NCI-H69 (cell line): ENCODE measurements around the gene PIGU.

Experiments
- DNase-seq: peaks from one replicate; lab custom pipeline; 2025; lab: John Stamatoyannopoulos, UW

PIGU gene

DNA sequence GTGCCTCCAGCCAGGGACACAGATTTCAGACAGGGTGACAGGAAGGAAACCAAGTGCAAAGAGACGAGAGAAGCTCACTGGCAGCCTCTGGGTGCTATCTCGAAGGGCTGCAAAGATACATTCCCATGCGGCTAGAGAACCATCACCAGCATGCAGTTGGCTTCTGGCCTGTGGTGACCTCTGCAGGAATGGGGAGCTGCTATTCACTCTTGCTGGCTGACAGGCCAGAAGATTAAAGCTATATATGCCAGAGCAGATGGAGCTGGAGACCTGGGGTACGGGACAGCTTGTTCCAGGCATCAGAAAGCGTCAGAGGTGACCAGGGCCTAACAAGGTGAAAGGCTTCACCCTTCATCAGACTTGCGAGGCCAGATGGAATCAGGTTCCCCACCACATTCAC is 98.4 kb downstream of the PIGU start:
- no peak for DNase-seq

DNA sequence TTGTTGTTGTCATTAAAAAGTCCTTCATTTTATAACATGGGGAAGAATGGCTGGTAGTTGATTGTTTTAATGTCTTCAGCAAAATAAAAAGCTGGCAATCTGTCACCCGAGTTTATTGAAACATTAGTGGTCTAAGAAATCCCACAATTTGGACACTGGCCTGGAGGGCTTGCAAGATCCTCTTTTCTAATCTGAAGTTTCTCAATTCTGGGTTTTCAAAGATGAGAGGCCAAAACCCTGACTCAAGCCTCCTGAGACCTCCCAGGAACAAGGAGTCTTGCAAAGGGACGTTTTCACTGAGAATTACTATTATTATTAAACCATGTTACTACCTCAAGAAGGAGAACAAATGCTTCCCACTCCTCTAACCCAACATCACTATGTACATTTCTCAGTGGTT is 98.9 kb downstream of the PIGU start:
- DNase-seq, result no peak

DNA sequence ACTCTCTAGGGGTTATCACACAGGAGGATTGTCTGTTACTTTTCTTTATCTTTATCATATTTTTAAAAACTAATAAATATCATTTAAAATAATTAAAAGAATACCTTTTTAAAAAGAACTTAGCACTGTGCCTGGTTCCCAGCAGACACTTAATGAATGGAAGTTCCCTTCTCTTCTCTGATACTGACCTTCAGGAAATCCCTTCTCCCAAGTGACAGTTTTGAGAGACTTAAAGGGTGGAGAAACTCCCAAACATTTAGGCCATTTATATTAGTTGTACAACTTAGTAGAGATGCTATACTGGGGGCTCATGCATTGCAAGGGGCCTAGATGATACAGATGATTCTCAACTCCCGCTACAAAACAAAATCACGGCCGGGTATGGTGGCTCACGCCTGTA is 99.8 kb downstream of the PIGU start:
- DNase-seq, result no peak

DNA sequence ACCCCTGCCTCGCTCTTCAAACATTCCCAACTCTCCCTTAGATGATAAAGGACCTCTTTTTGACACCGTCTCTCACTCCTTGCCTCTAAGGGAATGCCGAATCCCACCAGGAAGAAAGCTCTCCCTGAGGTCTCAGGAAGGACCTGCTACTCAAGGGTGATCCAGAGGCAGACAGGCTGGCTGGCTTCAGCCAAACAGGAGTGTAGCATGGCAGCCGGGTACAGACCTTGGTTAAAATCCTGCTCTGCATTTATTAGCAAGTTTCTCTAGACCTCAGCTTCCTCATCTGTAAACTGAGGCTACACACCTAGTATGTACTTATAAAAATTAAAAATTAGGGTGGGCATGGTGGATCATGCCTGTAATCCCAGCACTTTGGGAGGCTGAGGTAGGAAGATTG is 101.1 kb downstream of the PIGU start:
- DNase-seq, result no peak

DNA sequence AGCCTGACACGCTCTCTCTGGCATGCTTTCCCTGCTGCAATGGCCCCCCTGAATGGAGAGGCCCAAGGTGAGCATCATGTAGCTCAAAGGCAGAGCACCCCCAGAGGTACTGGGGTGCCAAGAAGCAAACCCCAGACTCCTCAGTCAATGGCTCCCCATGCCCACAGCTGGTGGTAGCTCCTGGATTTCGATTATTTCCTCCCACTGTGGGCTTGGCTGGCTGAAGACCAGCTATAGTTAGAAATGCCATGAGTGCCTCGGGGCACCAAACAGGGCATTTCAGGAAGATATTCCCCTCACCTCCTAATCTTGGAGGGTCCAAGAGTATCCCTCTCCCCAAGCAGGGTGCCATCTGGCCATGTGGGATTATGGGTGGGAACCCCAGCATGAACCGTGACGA is 101.6 kb downstream of the PIGU start:
- no peak for DNase-seq

DNA sequence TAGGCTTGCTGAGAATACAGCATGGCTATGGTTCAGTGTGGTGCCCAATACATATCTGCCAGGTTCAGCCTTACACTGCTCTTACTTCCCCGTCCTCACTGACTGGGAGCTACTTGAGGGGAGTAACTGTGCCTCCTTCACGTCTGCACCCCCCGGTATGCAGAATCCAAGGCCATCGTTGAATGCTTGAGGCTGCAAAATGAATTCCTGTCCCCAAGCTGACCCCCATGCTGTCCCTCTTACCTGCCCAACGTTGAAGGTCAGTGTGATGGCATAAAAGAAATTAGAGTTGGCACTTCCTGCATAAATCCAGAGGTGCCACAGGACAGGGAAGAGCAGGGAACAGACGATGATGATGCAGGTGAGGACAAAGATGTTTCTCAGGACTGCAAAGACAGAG is 102.0 kb downstream of the PIGU start:
- DNase-seq, result no peak

DNA sequence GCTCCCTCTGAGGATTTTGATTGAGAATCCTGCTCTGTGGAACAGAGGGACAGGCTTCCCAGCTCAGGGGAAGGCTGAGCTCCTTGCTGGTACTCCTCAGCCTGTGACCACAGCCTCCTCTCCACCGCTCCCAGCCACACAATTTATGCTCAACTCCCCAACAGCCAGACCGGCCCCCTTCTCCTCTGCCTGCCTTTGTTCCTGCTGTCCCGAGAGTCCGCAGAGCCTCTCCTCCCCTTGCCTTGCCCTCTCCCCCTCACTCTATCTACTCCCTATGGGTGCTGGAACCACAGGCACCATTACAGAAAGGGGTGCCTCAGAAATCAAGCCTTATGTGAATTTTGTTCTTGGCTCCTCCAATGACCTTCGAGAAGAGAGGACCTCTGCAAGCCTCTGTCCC is 102.5 kb downstream of the PIGU start:
- DNase-seq, result no peak

DNA sequence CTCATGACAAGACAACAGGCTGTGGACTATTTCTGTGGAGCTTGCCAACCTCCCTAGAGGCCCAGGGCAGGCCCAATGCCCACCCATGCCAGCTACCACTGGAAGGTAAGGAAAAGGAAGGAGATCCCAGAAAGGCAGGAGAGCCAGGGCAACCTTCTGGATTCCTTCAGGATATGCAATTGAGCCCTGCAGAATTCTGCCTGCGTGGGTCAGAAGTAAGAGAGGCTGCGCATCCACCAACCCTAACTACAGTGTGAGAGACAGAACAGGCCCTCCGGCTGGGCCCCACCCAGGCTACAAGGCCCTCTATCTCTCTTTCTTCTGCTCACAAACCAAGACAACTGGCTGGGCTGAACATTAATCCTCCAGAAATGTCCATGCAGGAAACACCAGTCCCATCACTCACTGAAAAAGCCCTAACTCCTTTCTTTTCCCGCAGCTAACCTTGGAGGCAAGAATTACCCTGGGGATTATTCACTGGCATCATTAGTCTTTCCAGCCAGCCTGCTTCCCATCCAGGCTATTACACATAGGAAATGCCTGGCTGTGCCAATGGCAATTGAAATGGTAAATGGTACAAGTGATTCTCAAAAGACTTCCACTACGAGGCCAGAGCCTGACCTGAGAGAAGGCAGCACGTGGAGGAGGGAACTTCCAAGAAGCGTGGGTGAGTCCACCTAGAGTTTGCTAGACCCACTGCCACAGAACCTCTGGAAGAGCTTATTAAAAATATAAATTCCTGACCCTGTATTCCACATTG is 103.2 kb downstream of the PIGU start:
- DNase-seq, result no peak

DNA sequence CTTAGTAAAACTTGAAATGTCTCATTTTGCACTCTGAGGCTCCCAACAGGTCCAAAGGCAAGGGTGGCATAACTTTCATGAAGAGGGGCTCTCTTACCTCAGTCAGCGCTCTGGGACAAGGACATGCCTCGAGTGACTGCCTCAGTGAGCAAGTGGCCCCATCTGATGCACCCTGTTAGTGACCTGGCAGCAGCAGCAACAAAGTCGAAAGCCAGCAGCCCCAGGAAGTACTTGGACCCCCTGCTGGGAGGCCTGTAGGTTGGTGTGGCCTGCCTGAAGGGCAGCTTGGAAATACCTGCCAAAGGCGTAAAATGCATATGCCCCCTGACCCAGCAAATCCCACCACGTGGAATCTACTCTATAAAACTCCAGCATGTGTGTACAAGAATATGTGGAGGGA is 105.1 kb downstream of the PIGU start:
- DNase-seq, result peak; percentile 10

DNA sequence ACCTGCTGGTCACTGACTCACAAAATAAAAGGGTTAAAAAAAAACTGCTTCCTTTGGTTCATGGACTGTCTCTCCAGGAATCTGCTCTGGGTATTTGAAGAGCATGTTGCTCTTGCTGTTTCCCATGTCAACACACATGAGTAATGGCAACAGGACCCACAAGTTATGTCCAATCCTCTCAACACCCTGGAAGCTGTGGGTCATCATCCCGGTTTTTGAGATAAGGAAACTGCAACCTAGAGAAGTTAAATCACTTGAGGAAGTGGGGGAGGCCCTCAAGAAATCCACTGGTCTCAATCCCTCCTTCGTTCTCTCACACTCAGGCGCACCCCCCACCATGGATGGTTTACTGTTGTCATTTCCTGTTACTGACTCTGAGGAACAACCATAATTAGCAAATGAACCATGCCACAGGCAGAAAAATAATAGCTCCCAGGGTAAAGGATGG is 106.0 kb downstream of the PIGU start:
- DNase-seq, result peak; percentile 30

DNA sequence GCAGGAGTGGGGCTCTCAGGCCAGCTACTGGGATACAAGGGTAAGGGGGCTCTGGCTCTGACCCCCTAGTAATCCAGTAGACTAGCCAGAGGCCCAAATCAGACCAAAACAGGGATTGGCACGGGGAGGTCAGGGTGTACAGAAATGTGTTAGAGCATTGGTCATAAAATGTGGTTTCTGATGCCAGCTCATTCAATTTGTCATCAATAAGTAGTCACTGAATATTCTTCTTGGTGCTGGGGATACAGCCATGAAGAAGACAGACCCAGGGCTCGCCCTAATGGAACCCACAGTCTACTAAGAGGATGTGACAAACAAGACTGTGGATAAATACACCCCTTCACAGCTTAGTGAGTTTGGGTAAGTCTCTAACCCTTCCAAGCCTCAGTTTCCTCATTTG is 107.3 kb downstream of the PIGU start:
- no peak for DNase-seq

DNA sequence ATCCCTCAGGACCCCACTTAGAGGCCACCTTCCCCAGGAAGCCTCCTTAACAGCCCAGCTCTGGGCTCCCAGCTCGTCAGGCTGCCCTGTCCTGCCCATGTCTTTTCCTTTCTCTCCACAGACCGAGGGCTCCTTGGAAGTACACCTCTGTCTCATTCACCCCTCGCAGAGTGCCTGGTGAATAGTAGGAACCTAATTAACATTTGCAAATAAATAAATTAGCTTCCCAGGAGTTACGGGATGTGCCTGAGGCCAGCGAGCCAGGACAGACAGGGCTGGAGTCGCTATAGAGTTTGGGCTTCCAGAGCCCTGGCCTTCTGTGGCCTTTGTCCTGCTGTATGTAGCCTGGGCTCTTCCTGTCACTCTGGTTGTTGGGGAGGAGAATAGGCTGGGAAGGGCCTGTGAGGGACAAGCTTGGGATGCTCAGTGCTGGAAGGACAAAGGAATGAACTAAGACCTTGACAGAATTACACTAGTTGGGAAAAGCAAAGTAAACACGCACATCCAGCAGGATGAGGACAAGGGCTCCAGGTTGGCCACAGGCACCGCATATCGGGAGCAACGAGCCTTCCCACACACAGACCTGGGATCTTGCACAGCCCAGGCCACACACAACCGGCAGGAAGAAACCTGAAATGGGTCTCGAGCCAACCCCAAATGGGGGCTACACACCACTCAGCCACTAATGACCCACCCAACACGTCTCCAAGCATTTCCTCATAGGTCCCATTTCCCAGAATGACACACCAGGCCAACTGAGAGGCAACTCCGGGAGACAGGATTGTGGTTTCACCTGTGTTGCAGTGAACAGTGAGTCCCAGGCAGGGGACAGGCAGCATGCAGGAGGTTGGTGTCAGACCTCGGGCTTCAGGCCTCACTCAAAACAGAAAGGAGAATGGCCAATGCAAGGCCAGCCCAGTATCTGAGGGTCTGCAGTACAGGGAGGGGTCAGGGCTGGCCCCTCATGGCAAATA is 108.7 kb downstream of the PIGU start:
- DNase-seq, result no peak

DNA sequence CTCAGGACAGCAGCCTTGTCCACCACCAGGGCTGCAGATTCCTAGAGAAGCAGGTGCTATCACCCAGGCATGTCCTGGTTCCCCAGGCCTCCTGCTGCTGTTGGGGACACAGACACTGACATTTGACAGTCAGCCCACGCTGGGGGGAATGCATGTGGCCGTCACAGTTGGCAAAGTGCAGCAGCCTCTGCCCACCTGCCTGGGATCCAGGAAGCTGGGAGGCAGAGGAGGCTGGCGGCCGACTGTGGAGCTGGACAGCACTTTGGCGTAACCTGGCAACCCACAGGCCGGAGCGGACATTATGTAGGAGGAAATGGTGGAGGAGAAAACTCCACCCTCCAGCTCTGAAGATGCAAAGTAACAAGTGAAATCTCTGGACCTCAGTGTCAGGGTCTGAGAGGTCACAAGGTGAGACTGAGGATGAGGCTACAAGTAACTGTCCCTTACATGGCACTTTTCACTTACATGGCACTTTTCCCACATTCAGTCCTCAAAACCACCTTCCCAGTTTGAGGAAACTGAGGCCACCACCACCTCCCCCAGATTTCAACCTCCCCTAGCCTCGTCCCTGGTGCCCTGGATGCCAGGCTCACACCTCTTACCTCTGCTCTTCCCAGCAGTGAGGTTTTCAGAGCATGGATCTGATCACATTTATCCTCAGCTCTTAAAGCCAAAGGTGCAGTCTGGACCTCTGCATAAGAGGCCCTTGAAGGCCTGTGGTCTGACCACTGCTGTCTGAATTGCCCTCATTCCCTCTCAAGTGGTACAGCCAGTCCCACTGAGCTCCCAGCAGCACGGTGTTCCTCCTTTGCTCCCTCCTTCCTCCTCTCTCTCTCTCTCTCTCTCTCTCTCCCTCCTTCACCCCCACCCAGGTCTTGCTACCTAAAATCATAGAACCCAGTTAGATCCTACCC is 109.7 kb downstream of the PIGU start:
- DNase-seq, result no peak

DNA sequence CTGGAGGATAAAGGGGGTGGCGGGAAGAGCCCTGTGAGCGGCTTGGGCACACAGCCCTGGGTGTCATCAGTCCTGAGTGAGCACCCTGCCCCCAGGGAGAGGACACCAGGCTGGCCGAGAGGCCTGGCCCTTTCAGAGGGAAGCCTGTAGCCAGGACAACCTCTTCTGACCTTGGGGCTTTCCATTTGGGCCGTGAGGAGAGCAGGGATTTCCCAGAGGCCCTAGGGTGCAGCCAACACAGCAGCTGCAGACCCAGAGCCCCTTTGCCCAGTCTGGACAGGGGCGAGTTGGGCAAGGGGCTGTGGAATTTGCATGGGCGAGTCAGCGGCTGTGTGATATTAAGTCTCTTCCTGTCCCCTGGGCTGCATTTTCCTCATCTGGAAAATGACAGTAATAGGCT is 112.1 kb downstream of the PIGU start:
- no peak for DNase-seq

DNA sequence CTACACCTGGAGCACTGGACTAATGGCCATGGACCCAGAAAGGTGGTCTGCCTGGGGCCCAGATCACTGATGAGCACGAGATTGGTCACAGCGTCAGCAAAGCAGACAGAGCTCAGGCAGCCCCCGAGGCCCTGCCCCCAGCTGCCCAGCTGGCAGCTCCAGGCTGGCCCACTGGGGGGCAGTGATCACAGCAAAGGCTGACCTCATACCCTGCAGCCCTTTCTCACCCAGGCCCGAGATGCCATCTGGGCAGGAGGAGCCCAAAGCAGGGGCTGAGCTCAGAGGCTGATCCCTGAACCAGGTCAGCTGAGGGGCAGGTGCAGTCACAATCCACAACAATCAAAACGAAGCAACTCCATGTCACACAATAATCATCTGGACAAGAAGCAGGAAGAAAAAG is 114.3 kb downstream of the PIGU start:
- peak; percentile 62 for DNase-seq

DNA sequence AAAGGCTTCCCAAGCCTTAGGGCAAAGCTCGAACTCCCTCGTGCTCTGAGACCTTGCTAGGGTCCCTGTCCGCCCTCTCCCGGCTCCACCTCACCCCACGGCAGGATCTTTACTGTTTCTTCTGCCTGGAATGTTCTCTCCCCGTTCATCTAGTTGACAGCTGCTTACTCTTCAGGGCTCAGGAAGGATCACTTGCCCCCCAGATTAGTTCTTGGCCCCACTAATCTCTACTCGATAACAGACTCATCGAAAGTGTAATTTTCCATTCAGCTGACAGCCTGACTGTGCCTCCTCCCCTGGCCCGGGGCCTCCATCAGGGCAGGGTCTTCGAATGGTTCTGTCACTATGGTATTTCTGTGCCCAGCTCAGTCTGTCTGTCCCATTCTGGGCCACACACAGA is 115.2 kb downstream of the PIGU start:
- DNase-seq, result no peak

DNA sequence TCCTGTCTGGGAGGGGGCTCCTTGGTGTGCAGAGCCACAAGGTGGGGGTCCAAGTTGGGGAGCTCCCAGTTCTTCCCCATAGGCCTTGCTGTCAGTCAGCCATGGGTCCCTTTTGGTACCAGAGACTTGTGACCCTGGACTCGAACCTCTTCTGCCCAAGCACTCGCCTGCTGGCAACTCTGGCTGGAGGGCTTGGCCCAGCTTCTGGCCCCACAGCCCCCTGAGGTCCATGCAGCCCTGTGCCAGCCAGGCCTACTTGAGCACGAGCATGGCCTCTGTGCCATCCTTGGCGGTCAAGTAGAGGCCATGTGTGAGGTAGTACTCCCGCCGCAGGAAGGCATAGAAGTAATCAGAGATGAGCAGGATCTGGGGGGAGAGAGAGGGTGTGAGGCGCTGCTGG is 116.3 kb downstream of the PIGU start:
- DNase-seq, result no peak

DNA sequence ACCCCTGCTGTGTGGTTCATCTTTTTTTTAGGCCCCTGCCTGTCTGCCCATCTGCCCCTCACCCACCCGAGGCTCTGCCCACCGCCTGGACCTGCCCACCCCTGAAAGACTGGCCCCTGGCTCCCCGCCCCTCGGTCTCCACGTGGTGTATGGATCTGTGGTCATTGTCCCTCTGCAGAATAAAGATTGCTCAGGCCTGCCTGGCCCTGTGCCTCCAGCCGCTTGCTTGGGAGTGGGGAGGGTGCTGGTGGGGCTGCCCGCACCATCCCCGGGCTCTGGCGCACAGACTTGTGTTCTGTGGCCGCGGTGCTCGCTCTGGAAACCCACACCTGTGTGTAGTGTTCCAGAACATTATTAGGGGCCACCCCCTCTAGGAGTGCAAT is 116.8 kb downstream of the PIGU start:
- DNase-seq, result no peak

DNA sequence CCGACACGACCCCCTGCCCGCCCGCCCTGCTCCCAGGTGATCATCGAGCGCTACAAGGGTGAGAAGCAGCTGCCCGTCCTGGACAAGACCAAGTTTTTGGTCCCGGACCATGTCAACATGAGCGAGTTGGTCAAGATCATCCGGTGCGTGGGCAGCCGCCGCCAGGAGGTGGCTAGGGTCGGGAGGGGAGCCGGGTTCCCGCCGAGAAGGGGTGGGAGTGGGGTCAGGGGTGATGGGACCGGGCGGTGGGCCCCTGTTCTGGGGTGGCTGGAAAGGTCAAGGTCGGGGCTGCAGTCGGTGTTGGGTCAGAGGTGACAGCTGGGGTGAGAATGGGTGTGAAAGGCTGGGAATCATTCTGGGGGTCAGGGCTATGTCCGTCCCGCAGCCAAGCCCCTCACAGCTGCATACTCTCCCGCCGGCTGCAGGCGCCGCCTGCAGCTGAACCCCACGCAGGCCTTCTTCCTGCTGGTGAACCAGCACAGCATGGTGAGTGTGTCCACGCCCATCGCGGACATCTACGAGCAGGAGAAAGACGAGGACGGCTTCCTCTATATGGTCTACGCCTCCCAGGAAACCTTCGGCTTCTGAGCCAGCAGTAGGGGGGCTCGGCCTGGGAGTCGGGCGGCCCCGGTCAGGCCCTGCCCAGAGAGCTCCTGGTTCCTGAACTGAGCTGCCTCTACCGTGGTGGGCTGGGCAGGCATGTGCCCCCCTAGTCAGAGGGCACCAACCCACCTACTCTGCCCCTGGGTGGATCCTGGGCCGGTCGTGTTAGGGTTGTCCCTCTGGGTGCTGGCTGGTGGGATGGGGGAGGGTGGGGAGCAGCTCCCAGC is 117.4 kb downstream of the PIGU start:
- DNase-seq, result peak; percentile 17

DNA sequence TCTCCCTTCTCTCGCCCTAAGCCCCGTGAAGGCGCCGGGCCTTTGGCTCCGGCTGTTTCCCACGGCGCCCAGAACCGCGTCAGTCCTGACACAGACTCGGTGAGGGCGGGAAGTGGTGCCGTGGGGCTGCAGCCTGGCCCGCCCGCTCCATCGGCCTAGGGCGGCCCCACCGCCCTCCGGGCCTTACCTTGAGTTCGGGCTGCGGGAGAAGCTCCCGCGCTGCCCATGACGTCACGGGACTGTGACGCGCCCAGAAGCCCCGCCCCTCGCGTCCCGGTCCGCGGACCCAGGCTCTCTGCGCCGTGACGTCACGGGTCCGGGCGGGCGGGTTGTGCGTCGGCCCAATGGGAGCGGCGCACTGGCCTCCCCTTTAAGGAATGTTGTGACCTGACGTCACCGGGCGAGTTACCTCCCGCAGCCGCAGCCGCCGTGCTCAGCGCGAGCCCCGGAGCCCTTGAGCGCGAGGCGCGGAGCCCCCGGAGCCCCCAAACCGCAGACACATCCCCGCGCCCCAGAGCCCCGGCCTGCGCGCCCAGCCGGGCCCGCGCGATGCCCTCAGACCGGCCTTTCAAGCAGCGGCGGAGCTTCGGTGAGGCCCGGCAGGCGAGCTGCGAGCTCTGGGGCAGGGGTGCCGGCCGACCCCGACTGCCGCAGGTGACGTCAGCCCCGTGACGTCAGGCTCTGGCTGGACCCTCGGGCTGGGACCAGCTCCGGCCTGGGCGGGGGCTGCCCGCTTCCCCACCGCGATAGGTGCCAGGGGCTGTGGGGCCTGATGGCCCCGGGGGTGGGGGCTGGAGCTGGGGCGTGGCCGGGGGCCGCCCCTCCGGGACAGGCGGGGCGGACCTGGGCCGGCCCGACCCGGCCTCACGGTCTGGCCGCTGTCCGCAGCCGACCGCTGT is 118.3 kb downstream of the PIGU start, which contains the start of gene MAP1LC3A:
MAP1LC3A (plus strand) TSS at position 399 of the 899 bp plus-strand sequence; CDS start at position 550, 151 bp downstream.
- DNase-seq, result peak; percentile 98
